ENCODE data around the gene ADAMTS2. TPM values are rescaled to one million over a fixed set of nuclear protein-coding genes. Genes with fewer than 3 reads are reported as not detected.

The ADAMTS2 gene
- total and polyA plus RNA-seq, 2 of the 8 experiments (the other 6 are each of a cell fraction or from before 2014, with no cell fraction given): 6.6 to 7.3 TPM

GRCh38 chr5:179336126-179336870, 9.0 kb downstream of the ADAMTS2 start:
- POLR2A ChIA-PET (ENCODE audit: partially characterized antibody): interaction anchor here (1.2 to 1.8 kb wide), 2 partner anchors 14 to 287 kb away, joined by 3 to 4 read pairs; partner anchors contain the start of gene HNRNPH1

More at GRCh38 chr5:179336126-179336870, 9.0 kb downstream of the ADAMTS2 start:
- Histone ChIP-seq H3K4me2 (ENCODE audit: insufficient read depth in 1 of 2, low read depth in 2 of 2, low read length in 2 of 2) (no peak overlapping the region), H3K79me2 (ENCODE audit: control insufficient read depth in 1 of 2, insufficient read depth in 2 of 2, low read length in 2 of 2) (no peaks in the 10 kb centered on the region), H4K91ac (replicated peaks; ENCODE audit: insufficient read length, low read length) (no peak overlapping the region), H3K23ac (ENCODE audit: insufficient read length) (no peak overlapping the region), H3K18ac (ENCODE audit: extremely low read depth, low read length) (no peak overlapping the region), H3K27me3 (replicated peaks in 1 of 4; ENCODE audit: control insufficient read depth in 3 of 4, extremely low read depth in 1 of 4, insufficient read depth in 3 of 4, low read length in 3 of 4) (no peaks in the 10 kb centered on the region), H2AFZ (ENCODE audit: low read length) (no peak overlapping the region; the same call in 1 of the 2 replicates), H2BK15ac (ENCODE audit: low read length) (no peak overlapping the region), H3K56ac (replicated peaks; ENCODE audit: insufficient read length, low read depth, low read length) (no peak overlapping the region), H2AK5ac (ENCODE audit: low read depth, low read length) (no peak overlapping the region), H3K9ac (replicated peaks in 1 of 4; ENCODE audit: extremely low read depth in 1 of 4, low read depth in 3 of 4, low read length in 3 of 4) (no peak overlapping the region), H3K23me2 (ENCODE audit: low read depth, low read length) (no peaks in the 10 kb centered on the region), H4K5ac (ENCODE audit: insufficient read length, low read depth, low read length) (no peak overlapping the region), H4K8ac (ENCODE audit: extremely low read depth, insufficient read depth, low read length) (no peak overlapping the region), H3K14ac (ENCODE audit: insufficient read length) (no peak overlapping the region), H3K27ac (ENCODE audit: low read depth, low read length) (no peak overlapping the region), H3K79me1 (ENCODE audit: low read depth, low read length) (peaks cover 3% of the 10 kb centered on the region), H2BK20ac (ENCODE audit: low read length) (no peak overlapping the region), H3K4me3 (ENCODE audit: extremely low read depth in 1 of 4, insufficient read depth in 2 of 4, low read depth in 3 of 4, low read length in 4 of 4) (no peak overlapping the region), H3K4me1 (replicated peaks in 1 of 4; ENCODE audit: control insufficient read depth in 3 of 4, insufficient read depth in 4 of 4, low read length in 3 of 4) (peaks cover 0 to 10% (median 0%) of the 10 kb centered on the region in 4 experiments; a peak in 2 of 7 replicates), H2BK120ac (replicated peaks; ENCODE audit: low read depth, low read length) (no peak overlapping the region), H3K9me3 (ENCODE audit: insufficient read depth in 2 of 2, low read depth in 1 of 2, low read length in 1 of 2) (no peaks in the 10 kb centered on the region), H2BK5ac (ENCODE audit: low read depth, low read length) (no peak overlapping the region), H3K36me3 (ENCODE audit: control insufficient read depth in 2 of 4, insufficient read depth in 4 of 4, low read length in 3 of 4) (no peaks in the 10 kb centered on the region), H3K4ac (replicated peaks; ENCODE audit: insufficient read length, low read depth, low read length) (no peak overlapping the region), H4K20me1 (replicated peaks in 1 of 2; ENCODE audit: control insufficient read depth in 1 of 2, insufficient read depth in 2 of 2, low read length in 2 of 2) (no peaks in the 10 kb centered on the region), H2BK12ac (ENCODE audit: low read depth, low read length) (0 out of 2 replicates have a peak overlapping the region, but pooled peaks have one; percentile 39)
- TF ChIP-seq, protein P1, sequence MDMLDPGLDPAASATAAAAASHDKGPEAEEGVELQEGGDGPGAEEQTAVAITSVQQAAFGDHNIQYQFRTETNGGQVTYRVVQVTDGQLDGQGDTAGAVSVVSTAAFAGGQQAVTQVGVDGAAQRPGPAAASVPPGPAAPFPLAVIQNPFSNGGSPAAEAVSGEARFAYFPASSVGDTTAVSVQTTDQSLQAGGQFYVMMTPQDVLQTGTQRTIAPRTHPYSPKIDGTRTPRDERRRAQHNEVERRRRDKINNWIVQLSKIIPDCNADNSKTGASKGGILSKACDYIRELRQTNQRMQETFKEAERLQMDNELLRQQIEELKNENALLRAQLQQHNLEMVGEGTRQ (IDR thresholded peaks at IDR 0.05; ENCODE audit: low read length): peak; percentile 69
- TF ChIP-seq NANOG (IDR thresholded peaks at IDR 0.05; ENCODE audit: insufficient read depth, low read depth, low read length, poor library complexity, severe bottlenecking) (no peak), BRCA1 (IDR thresholded peaks at IDR 0.05; ENCODE audit: low read depth, low read length) (no peak), JUND (IDR thresholded peaks at IDR 0.05; ENCODE audit: low read length) (no peak), CHD2 (IDR thresholded peaks at IDR 0.05; ENCODE audit: low read length) (no peak), JUN (IDR thresholded peaks at IDR 0.05; ENCODE audit: low read depth, low read length) (no peak), NRF1 (IDR thresholded peaks at IDR 0.05; ENCODE audit: low read depth, low read length) (no peak)
- TF ChIP-seq, protein P2, sequence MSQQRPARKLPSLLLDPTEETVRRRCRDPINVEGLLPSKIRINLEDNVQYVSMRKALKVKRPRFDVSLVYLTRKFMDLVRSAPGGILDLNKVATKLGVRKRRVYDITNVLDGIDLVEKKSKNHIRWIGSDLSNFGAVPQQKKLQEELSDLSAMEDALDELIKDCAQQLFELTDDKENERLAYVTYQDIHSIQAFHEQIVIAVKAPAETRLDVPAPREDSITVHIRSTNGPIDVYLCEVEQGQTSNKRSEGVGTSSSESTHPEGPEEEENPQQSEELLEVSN (IDR thresholded peaks at IDR 0.05): no peak
- DNase-seq (ENCODE audit: low read depth in 1 of 2, low spot score in 2 of 2) (no peak), FAIRE-seq (no peak)
- CTCF ChIA-PET (ENCODE audit: partially characterized antibody): interaction anchor here (0.6 to 1.5 kb wide), 6 partner anchors 24 to 190 kb away, joined by 3 to 4 read pairs (median 3); no protein-coding TSS in a partner anchor
- 82% methylated on average over 36 of the region's 36 CpGs; no CpG with 5 or more reads in 1 of the 2 experiments for WGBS, 2 experiments (ENCODE audit: extremely low coverage in 1 of 2, insufficient coverage in 1 of 2, insufficient read length in 1 of 2, insufficient replicate concordance in 2 of 2, low coverage in 1 of 2, low lambda C conversion rate in 2 of 2, missing lambda C conversion rate in 1 of 2)
